PC-9 (cell line): ENCODE data around the gene ZNF628.

Experiments
- EZH2 ChIP-seq: fragments of 200-600 bp; sonication (generic); IDR thresholded peaks from 2 replicates; pipeline ENCODE4 v1.8.0; 2017; ENCODE audit warnings: antibody characterized with exemption, low read depth
- TF ChIP-seq, protein P1 (sequence below): fragments of 200-600 bp; sonication (generic); conservative IDR thresholded peaks from 2 replicates; pipeline ENCODE4 v1.6.1; 2017; ENCODE audit warnings: mixed run types, antibody characterized with exemption, mild to moderate bottlenecking, moderate library complexity

DNA sequence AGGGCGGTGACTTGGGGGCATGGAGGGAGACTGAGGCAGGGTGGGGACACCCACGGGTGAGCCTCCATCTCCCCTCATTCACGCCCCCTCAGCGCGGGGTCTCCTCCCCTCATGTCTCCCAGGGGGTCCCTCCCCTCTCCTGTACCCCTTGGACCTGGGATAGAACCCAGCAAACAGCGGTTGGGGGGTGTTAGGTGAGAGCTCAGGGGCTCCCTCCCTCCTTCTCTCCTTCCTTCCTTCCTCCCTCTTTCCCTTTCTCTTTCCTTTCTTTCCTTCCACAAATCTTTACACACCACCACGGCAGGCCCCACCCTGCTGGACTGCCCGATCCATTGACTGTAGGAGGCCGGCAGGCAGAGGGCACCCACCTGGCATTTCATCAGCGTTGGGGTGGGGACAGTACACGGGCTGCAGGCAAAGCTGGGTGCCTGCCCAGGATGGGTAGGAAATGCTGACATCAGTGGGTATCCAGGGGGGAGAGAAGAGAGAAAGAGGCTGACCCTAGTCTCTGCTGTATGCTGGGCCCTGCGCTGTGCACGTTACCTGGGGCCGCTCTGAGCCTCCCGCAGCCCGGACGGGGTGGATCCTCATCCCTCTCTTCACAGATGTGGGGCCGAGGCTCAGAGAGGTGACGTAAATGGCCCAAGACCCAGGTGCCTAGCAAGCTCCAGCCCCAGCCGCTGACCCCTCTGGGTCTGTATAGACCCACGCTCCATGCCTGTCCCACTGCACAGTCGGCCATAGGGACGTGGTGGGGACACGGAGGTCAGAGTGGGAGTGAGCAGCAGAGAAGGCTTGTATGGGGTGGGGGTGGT, 15.3 kb downstream of the ZNF628 start:
- no peak for TF ChIP-seq EZH2
- TF ChIP-seq, protein P1, sequence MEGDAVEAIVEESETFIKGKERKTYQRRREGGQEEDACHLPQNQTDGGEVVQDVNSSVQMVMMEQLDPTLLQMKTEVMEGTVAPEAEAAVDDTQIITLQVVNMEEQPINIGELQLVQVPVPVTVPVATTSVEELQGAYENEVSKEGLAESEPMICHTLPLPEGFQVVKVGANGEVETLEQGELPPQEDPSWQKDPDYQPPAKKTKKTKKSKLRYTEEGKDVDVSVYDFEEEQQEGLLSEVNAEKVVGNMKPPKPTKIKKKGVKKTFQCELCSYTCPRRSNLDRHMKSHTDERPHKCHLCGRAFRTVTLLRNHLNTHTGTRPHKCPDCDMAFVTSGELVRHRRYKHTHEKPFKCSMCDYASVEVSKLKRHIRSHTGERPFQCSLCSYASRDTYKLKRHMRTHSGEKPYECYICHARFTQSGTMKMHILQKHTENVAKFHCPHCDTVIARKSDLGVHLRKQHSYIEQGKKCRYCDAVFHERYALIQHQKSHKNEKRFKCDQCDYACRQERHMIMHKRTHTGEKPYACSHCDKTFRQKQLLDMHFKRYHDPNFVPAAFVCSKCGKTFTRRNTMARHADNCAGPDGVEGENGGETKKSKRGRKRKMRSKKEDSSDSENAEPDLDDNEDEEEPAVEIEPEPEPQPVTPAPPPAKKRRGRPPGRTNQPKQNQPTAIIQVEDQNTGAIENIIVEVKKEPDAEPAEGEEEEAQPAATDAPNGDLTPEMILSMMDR: no peak
